Neural progenitor cell (in vitro differentiated cells): ENCODE measurements around the gene ESCO1.

Experiments used
- EZH2 ChIP-seq: fragments of 200-600 bp; sonication (generic); IDR thresholded peaks from 2 replicates; pipeline ENCODE4 v1.6.1; 2017; ENCODE audit warnings: antibody characterized with exemption, mild to moderate bottlenecking, moderate library complexity
- EZH2phosphoT487 ChIP-seq: fragments of 200-600 bp; sonication (generic); IDR thresholded peaks from 2 replicates; pipeline ENCODE4 v1.6.1; 2017; ENCODE audit warnings: antibody characterized with exemption
- TF ChIP-seq, protein P1 (sequence below): fragments of 200-600 bp; sonication (generic); IDR thresholded peaks from 2 replicates; pipeline ENCODE4 v1.5.1; 2017; ENCODE audit warnings: antibody characterized with exemption, mild to moderate bottlenecking

DNA sequence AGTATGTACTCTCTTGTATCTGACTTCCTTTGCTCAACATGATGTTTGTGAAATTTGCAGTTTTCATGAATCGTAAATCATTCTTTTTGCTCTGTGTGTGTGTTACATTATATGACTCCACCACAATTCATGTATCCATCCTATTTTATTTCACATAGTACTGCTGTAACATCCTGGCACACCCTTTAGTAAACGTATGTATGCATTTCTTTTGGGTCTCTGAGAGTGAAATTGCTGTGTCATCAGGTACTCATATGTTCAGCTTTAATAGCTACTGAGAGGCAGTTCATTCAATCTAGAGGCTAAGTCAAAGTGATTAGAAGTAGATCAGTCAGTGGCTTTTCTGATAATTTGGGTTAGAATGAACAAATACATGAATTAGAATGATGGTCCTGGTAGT lies 118.8 kb downstream of the ESCO1 start:
- TF ChIP-seq, protein P1, sequence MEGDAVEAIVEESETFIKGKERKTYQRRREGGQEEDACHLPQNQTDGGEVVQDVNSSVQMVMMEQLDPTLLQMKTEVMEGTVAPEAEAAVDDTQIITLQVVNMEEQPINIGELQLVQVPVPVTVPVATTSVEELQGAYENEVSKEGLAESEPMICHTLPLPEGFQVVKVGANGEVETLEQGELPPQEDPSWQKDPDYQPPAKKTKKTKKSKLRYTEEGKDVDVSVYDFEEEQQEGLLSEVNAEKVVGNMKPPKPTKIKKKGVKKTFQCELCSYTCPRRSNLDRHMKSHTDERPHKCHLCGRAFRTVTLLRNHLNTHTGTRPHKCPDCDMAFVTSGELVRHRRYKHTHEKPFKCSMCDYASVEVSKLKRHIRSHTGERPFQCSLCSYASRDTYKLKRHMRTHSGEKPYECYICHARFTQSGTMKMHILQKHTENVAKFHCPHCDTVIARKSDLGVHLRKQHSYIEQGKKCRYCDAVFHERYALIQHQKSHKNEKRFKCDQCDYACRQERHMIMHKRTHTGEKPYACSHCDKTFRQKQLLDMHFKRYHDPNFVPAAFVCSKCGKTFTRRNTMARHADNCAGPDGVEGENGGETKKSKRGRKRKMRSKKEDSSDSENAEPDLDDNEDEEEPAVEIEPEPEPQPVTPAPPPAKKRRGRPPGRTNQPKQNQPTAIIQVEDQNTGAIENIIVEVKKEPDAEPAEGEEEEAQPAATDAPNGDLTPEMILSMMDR: no peak
- TF ChIP-seq EZH2: no peak
- TF ChIP-seq EZH2phosphoT487: no peak
